ENCODE measurements around the gene CSGALNACT2. TPM values are rescaled to one million over a fixed set of nuclear protein-coding genes. Genes with fewer than 3 reads are reported as not detected.

Gene CSGALNACT2
- total RNA-seq, 2 donors from 2014 or later, result 3.5 to 8.2 TPM

DNA sequence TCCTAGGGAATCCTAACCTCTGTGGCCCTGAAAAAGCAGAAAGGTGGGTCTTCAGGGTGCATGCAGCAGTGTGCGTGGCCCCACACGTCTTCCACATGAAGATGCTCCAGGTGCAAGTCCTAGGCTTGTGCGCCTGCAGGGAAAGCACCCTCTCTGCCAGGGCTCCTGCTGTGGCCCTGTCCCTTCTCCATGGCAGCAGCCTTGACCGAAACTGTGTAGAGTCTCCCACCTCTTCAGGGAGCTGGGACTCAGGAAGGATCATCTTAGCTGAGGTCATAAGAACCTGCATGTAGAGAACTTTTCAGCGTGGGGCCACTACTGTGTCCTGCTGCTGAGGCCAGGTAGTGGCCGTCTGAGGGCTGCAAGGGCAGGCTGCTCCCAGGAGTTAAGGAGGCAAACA, 6.3 kb upstream of the CSGALNACT2 start:
- peak; percentile 11 for DNase-seq
- H3K4me3 ChIP-seq, result no peak overlapping the region
- intact Hi-C loops (cut with DNase I), result no loop called here
- H3K27ac ChIP-seq, result no peak overlapping the region
- no peaks in the 10 kb centered on the region for H3K27me3 ChIP-seq
- no peak overlapping the region for H3K9ac ChIP-seq (ENCODE audit: low read depth in 2 of 2, low read length in 2 of 2)
- TF ChIP-seq, protein P1, sequence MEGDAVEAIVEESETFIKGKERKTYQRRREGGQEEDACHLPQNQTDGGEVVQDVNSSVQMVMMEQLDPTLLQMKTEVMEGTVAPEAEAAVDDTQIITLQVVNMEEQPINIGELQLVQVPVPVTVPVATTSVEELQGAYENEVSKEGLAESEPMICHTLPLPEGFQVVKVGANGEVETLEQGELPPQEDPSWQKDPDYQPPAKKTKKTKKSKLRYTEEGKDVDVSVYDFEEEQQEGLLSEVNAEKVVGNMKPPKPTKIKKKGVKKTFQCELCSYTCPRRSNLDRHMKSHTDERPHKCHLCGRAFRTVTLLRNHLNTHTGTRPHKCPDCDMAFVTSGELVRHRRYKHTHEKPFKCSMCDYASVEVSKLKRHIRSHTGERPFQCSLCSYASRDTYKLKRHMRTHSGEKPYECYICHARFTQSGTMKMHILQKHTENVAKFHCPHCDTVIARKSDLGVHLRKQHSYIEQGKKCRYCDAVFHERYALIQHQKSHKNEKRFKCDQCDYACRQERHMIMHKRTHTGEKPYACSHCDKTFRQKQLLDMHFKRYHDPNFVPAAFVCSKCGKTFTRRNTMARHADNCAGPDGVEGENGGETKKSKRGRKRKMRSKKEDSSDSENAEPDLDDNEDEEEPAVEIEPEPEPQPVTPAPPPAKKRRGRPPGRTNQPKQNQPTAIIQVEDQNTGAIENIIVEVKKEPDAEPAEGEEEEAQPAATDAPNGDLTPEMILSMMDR (IDR thresholded peaks at IDR 0.05), result no peak
- no peaks in the 10 kb centered on the region for H3K9me3 ChIP-seq
- no peaks in the 10 kb centered on the region for H3K36me3 ChIP-seq
- H3K4me1 ChIP-seq, result no peaks in the 10 kb centered on the region

DNA sequence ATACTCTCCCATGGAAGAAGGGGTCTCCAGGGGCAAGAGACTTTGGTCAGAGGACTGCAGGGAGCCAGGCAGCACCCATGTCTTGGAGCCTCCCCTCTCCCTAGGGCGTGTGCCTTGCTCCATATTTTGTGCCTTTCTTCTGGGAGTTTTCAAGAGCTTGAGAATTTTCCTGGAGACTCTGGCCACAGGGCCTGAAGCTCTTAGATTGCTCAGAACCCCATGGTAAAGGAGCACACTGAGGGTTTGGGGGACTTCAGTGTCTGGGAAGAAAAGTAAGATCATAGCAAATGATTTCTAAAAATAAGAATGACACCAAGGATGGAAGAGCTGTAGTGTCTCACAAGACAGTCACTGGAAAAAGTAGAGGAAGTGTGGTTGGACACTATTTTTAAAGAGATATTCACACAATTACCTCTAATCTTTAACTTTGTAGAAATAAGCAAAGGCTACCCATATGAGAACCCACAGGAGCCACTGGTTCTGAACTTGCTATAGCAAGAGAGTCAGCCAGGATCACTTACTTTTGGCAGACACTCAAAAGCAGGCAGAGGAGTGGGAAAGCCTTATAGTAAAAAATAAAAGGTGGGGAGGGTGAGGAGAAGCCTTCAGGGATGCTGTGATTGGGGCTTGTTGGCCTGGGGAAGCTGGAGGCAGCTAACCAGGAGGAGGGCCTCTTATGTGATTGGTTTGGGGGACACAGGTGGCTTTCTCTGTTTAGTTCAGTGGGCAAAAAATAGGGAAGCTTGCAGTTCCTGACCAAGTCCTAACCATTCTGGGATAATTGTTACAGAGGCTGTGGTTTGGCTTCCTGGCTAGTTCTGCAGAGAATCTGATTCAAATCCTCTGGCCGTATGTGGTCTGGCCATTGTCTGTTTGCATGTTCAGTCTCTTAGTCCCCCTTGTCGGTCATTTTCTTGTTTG, 5.1 kb upstream of the CSGALNACT2 start:
- intact Hi-C loops (cut with DNase I), result no loop called here

DNA sequence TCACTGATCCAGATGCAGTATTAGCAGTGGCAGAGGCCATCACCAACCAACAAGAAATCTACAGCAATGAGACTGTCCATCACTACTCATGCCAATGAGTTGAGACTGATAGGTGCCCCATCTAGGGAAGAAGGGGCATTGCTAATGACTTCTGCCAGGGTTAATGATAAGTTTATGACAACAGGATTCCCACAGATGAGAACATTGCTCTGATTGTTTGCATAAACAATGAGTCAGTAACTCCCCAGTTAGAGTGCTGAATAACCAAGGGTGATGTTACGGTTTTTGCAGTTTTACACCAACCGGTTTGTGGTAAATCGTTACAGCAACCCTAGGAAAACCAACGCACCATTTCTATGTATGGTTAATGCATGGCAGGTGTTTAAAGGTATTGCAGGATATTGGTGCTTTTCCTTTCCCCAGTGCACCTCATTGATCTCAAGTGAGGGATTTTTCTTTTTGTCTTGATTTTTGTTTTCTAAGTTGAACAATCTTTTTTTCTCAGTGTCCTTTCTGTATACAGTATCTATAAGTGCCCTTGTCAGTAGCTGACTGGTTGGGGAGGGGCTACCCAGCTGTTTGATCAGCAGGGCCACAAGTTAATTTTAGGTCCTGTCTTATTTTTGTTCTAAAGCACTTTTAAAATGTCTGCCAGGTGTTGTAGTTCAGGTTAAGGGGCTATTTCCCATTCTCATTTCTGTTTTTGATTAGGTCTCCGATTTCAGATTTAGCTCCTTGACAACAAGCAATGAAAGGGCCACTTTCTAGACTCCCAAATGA, 3.9 kb upstream of the CSGALNACT2 start:
- H3K9ac ChIP-seq (ENCODE audit: low read depth in 2 of 2, low read length in 2 of 2), result no peak overlapping the region
- no peaks in the 10 kb centered on the region for H3K27me3 ChIP-seq
- TF ChIP-seq, protein P1 (IDR thresholded peaks at IDR 0.05), result no peak
- H3K9me3 ChIP-seq, result no peaks in the 10 kb centered on the region
- H3K36me3 ChIP-seq, result no peaks in the 10 kb centered on the region
- no peaks in the 10 kb centered on the region for H3K4me1 ChIP-seq
- H3K27ac ChIP-seq, result no peak overlapping the region
- intact Hi-C loops (cut with DNase I), result no loop called here
- no peak overlapping the region for H3K4me3 ChIP-seq
- DNase-seq, result no peak

More for the DNA sequence above, 5.1 kb upstream of the CSGALNACT2 start:
- Histone ChIP-seq H3K9me3 (no peaks in the 10 kb centered on the region), H3K4me3 (no peak overlapping the region), H3K36me3 (no peaks in the 10 kb centered on the region), H3K4me1 (no peaks in the 10 kb centered on the region), H3K27me3 (no peaks in the 10 kb centered on the region), H3K27ac (no peak overlapping the region), H3K9ac (ENCODE audit: low read depth in 2 of 2, low read length in 2 of 2) (no peak overlapping the region)
- TF ChIP-seq, protein P1 (IDR thresholded peaks at IDR 0.05), result no peak
- DNase-seq, result peak; percentile 9

DNA sequence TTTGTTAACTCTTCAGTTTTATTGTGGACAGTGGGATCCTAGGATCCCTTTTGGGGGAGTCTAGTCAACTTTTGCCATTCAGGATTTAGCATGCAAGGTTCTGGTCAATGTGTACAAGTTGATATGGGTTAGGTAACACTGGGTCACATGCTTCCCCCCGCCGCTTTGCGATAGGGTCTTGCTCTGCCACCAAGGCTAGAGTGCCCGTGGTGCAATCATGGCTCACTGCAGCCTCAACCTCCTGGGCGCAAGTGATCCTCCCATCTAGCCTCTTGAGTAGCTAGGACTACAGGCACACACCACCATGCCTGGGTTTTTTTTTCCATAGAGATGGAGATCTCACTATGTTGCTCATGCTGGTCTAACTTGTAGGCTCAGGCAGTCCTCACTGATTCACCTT, 3.2 kb upstream of the CSGALNACT2 start:
- Histone ChIP-seq H3K27ac (no peak overlapping the region), H3K9ac (ENCODE audit: low read depth in 2 of 2, low read length in 2 of 2) (no peak overlapping the region), H3K4me1 (no peaks in the 10 kb centered on the region), H3K9me3 (no peaks in the 10 kb centered on the region), H3K4me3 (no peak overlapping the region), H3K36me3 (no peaks in the 10 kb centered on the region), H3K27me3 (no peaks in the 10 kb centered on the region)
- no peak for DNase-seq
- TF ChIP-seq, protein P1 (IDR thresholded peaks at IDR 0.05), result no peak
- intact Hi-C loops (cut with DNase I), result no loop called here

DNA sequence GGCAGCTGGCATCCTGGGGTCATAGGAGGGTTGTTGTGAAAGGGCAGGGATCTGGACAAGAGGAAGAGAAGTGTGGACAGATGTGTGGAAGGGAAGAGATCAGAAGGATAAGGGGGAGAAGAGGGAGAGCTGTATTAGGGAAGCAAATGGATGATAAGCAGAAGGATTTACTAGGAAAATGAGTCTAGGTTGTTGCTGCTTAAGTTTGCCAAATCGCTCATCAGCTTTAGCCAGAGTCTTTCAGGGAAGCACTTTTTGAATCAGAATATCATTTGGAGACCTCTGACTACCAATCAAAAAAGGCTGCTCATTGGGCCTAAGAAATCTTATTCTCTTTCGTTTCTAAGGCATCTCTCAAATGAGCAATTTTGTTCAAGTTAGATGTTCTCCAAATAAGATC, 2.6 kb upstream of the CSGALNACT2 start:
- TF ChIP-seq, protein P1 (IDR thresholded peaks at IDR 0.05), result no peak
- Histone ChIP-seq H3K36me3 (no peaks in the 10 kb centered on the region), H3K9me3 (no peaks in the 10 kb centered on the region), H3K4me3 (no peak overlapping the region), H3K9ac (ENCODE audit: low read depth in 2 of 2, low read length in 2 of 2) (no peak overlapping the region), H3K27ac (no peak overlapping the region), H3K27me3 (no peaks in the 10 kb centered on the region), H3K4me1 (no peaks in the 10 kb centered on the region)
- no peak for DNase-seq
- intact Hi-C loops (cut with DNase I), result no loop called here

Data from colonic mucosa (tissue), 4 donors.